OCI-LY7 (cell line): ENCODE data around the gene MCM7. TPM values are rescaled to one million over a fixed set of nuclear protein-coding genes. Genes with fewer than 3 reads are reported as not detected.

ENCODE experiments used
- BruUV-seq: library from RNA; stranded (reverse); fragments of 400-500 nt; replicated peaks from 2 replicates; lab custom pipeline; 2021; lab: Mats Ljungman, UMichigan
- CTCF ChIA-PET: fragments of 300-600 bp; sonication (Branson Sonifier 250); formaldehyde crosslinking; loops from one replicate; lab custom pipeline; 2022; ENCODE audit warnings: antibody characterized with exemption; ENCODE audit not compliant: unreplicated experiment; lab: Charles Lee
- POLR2A ChIA-PET: fragments of 300-600 bp; sonication (Branson Sonifier 250); formaldehyde crosslinking; loops from one replicate; lab custom pipeline; 2022; ENCODE audit warnings: antibody characterized with exemption; lab: Charles Lee
- DNase-seq: peaks from one replicate; pipeline ENCODE4 v3.0.0-alpha.2; 2015; ENCODE audit warnings: low spot score
- H2AFZ ChIP-seq: fragments of 200-600 bp; sonication (generic), shearing (Covaris generic); 2 replicates; pipeline ENCODE4 v1.6.1; 2014; ENCODE audit warnings: mild to moderate bottlenecking, antibody characterized with exemption, low read length, moderate library complexity
- H3K27ac ChIP-seq: fragments of 200-600 bp; sonication (generic); 2 replicates; pipeline ENCODE4 v1.5.1; 2014; ENCODE audit warnings: mixed run types, low read depth, mild to moderate bottlenecking, moderate library complexity, low read length, inconsistent platforms; ENCODE audit not compliant: poor library complexity, severe bottlenecking
- H3K36me3 ChIP-seq: fragments of 200-600 bp; sonication (generic); 2 replicates; pipeline ENCODE4 v1.6.1; 2014; ENCODE audit warnings: mild to moderate bottlenecking, antibody characterized with exemption, low read length, moderate library complexity, mixed read lengths; ENCODE audit not compliant: insufficient read depth
- H3K4me1 ChIP-seq: fragments of 200-600 bp; sonication (generic); 2 replicates; pipeline ENCODE4 v1.5.1; 2014; ENCODE audit warnings: mild to moderate bottlenecking, low read length; ENCODE audit not compliant: insufficient read depth, poor library complexity, severe bottlenecking
- H3K4me2 ChIP-seq: fragments of 200-600 bp; sonication (generic); 2 replicates; pipeline ENCODE4 v1.6.1; 2014; ENCODE audit warnings: mild to moderate bottlenecking, low read length
- H3K4me3 ChIP-seq: fragments of 200-600 bp; sonication (generic); 2 replicates; pipeline ENCODE4 v1.5.1; 2014; ENCODE audit warnings: mild to moderate bottlenecking, low read depth, low read length; ENCODE audit not compliant: poor library complexity, severe bottlenecking
- H3K79me2 ChIP-seq: fragments of 200-600 bp; sonication (generic); 2 replicates; pipeline ENCODE4 v1.6.1; 2016; ENCODE audit warnings: low read depth, mild to moderate bottlenecking, low read length, moderate library complexity, mixed read lengths; ENCODE audit not compliant: insufficient read depth
- H3K9me2 ChIP-seq: fragments of 200-600 bp; sonication (generic); 2 replicates; pipeline ENCODE4 v1.6.1; 2016; ENCODE audit warnings: mild to moderate bottlenecking, low read length, mixed read lengths; ENCODE audit not compliant: insufficient read depth
- H3K9me3 ChIP-seq: fragments of 200-600 bp; sonication (generic); 2 replicates; pipeline ENCODE4 v1.6.1; 2014; ENCODE audit warnings: mild to moderate bottlenecking, mixed run types, low read length, mixed read lengths
- H4K20me1 ChIP-seq: fragments of 200-600 bp; sonication (generic); 2 replicates; pipeline ENCODE4 v1.6.1; 2014; ENCODE audit warnings: mild to moderate bottlenecking, antibody characterized with exemption, low read length, moderate library complexity, mixed read lengths; ENCODE audit not compliant: insufficient read depth
- CTCF ChIP-seq: fragments of 200-600 bp; sonication (generic); conservative IDR thresholded peaks from 2 replicates; pipeline ENCODE4 v1.5.1; 2014; ENCODE audit warnings: mild to moderate bottlenecking, antibody characterized with exemption, low read length, moderate library complexity, mixed read lengths
- EZH2phosphoT487 ChIP-seq: fragments of 200-600 bp; sonication (generic); IDR thresholded peaks from 2 replicates; pipeline ENCODE4 v1.6.1; 2018; ENCODE audit warnings: low read depth, borderline replicate concordance, mild to moderate bottlenecking, mixed run types, antibody characterized with exemption, low read length, moderate library complexity, mixed read lengths
- intact Hi-C: fragments of 100-400 bp; cut with micrococcal nuclease; formaldehyde crosslinking; loops from one replicate; pipeline ENCODE4 v1.10.0; 2022; ENCODE audit not compliant: unreplicated experiment
- microRNA-seq: library from miRNA; unstranded; fragments of <30 nt; microRNA quantifications from one replicate; pipeline ENCODE4 v1.2.0, GENCODE V29; 2022; ENCODE audit warnings: borderline replicate concordance
- small RNA-seq: library from RNA; depleted of rRNA; stranded (forward); fragments of <200 nt; gene quantifications from one replicate; pipeline ENCODE3, GENCODE V24; 2014
- total RNA-seq, 2 experiments: library from RNA; depleted of rRNA in 1 of 2; stranded (reverse); fragments of >200 nt in 1 of 2; shearing (Covaris generic) in 1 of 2; gene quantifications; 2 replicates each; pipeline ENCODE4 v1.2.3, GENCODE V29; 2014 to 2022

The MCM7 gene
- total RNA-seq, 2 experiments from 2014 or later: 423 to 424 TPM

GRCh38 chr7:100044718-100045117 lies 56.5 kb downstream of the MCM7 start:
- Histone ChIP-seq H3K36me3 (no peaks in the 10 kb centered on the region), H3K4me1 (peaks cover 27% of the 10 kb centered on the region), H4K20me1 (no peaks in the 10 kb centered on the region), H3K27ac (no peak overlapping the region), H3K9me2 (no peaks in the 10 kb centered on the region), H2AFZ (peak overlapping the region; percentile 44; the same call in 1 of the 2 replicates), H3K9me3 (no peaks in the 10 kb centered on the region), H3K4me2 (peak overlapping the region; percentile 30; the same call in 1 of the 2 replicates), H3K4me3 (no peak overlapping the region), H3K79me2 (no peaks in the 10 kb centered on the region)
- DNase-seq: peak; percentile 62
- TF ChIP-seq CTCF: peak; percentile 51
- TF ChIP-seq EZH2phosphoT487: no peak
- POLR2A ChIA-PET: no interaction called here
- BruUV-seq: no TSS peak
- intact Hi-C loops: no loop called here
- CTCF ChIA-PET: no interaction called here

Small RNA genes lying within 50 kb of the gene (microRNA-seq; reads per million reads assigned to microRNA genes)
- gene MIR106B: 7,725 reads per million, percentile 93 among the genes with 10 or more reads in this experiment
- 1,409 reads per million, percentile 83 among the genes with 10 or more reads in this experiment for gene MIR25
- 13,196 reads per million, percentile 96 among the genes with 10 or more reads in this experiment for gene MIR93

Small RNA genes lying within 50 kb of the gene (small RNA-seq; reads per million reads assigned to genes)
- gene MIR106B (8.9 reads per million, percentile 95 among the genes with 10 or more reads in this experiment), gene MIR25 (42.9 reads per million, percentile 98 among the genes with 10 or more reads in this experiment), gene MIR93 (9.3 reads per million, percentile 95 among the genes with 10 or more reads in this experiment)

Other genes starting within 250 kb of the MCM7 start
- not detected in 2 replicates for gene OR2AE1, start 224.4 kb downstream of the MCM7 start, total RNA-seq (2014; rRNA removed; shearing (Covaris generic))
- gene OR2AE1, start 224.4 kb downstream of the MCM7 start, total RNA-seq (2022): not detected in 2 replicates
- 7.5 and 12.8 TPM in 2 replicates for gene TRIM4, start 181.9 kb downstream of the MCM7 start, total RNA-seq (2014; rRNA removed; shearing (Covaris generic))
- gene TRIM4, start 181.9 kb downstream of the MCM7 start, total RNA-seq (2022): 22.3 and 22.5 TPM in 2 replicates
- gene GJC3, start 171.8 kb downstream of the MCM7 start, total RNA-seq (2014; rRNA removed; shearing (Covaris generic)): not detected in 2 replicates
- gene GJC3, start 171.8 kb downstream of the MCM7 start, total RNA-seq (2022): not detected in 2 replicates
- 0.60 and 2.1 TPM in 2 replicates for gene AZGP1, start 125.4 kb downstream of the MCM7 start, total RNA-seq (2014; rRNA removed; shearing (Covaris generic))
- gene AZGP1, start 125.4 kb downstream of the MCM7 start, total RNA-seq (2022): 0.44 and 0.89 TPM in 2 replicates
- 20.2 and 21.4 TPM in 2 replicates for gene ZKSCAN1, start 85.8 kb downstream of the MCM7 start, total RNA-seq (2014; rRNA removed; shearing (Covaris generic))
- gene ZKSCAN1, start 85.8 kb downstream of the MCM7 start, total RNA-seq (2022): 48.1 and 55.4 TPM in 2 replicates
- gene ZSCAN21, start 51.6 kb downstream of the MCM7 start, total RNA-seq (2014; rRNA removed; shearing (Covaris generic)): 5.6 and 9.7 TPM in 2 replicates
- 7.3 and 7.5 TPM in 2 replicates for gene ZSCAN21, start 51.6 kb downstream of the MCM7 start, total RNA-seq (2022)
- 19.8 and 21.8 TPM in 2 replicates for gene ZNF3, start 19.7 kb downstream of the MCM7 start, total RNA-seq (2014; rRNA removed; shearing (Covaris generic))
- 23.7 and 24.4 TPM in 2 replicates for gene ZNF3, start 19.7 kb downstream of the MCM7 start, total RNA-seq (2022)
- 57.6 and 60.5 TPM in 2 replicates for gene COPS6, start 12.4 kb downstream of the MCM7 start, total RNA-seq (2014; rRNA removed; shearing (Covaris generic))
- gene COPS6, start 12.4 kb downstream of the MCM7 start, total RNA-seq (2022): 93.3 and 96.0 TPM in 2 replicates
- gene AP4M1, start 246 bp upstream of the MCM7 start, total RNA-seq (2014; rRNA removed; shearing (Covaris generic)): 14.1 and 25.0 TPM in 2 replicates
- gene AP4M1, start 246 bp upstream of the MCM7 start, total RNA-seq (2022): 29.3 and 33.8 TPM in 2 replicates
- 28.0 and 35.4 TPM in 2 replicates for gene TAF6, start 18.0 kb upstream of the MCM7 start, total RNA-seq (2014; rRNA removed; shearing (Covaris generic))
- 71.0 and 76.5 TPM in 2 replicates for gene TAF6, start 18.0 kb upstream of the MCM7 start, total RNA-seq (2022)
- 20.9 and 24.5 TPM in 2 replicates for gene CNPY4, start 18.2 kb upstream of the MCM7 start, total RNA-seq (2014; rRNA removed; shearing (Covaris generic))
- 25.8 and 26.7 TPM in 2 replicates for gene CNPY4, start 18.2 kb upstream of the MCM7 start, total RNA-seq (2022)
- 4.4 and 4.8 TPM in 2 replicates for gene MBLAC1, start 25.6 kb upstream of the MCM7 start, total RNA-seq (2014; rRNA removed; shearing (Covaris generic))
- gene MBLAC1, start 25.6 kb upstream of the MCM7 start, total RNA-seq (2022): 3.7 and 4.5 TPM in 2 replicates
- gene LAMTOR4, start 47.5 kb upstream of the MCM7 start, total RNA-seq (2014; rRNA removed; shearing (Covaris generic)): 243 and 263 TPM in 2 replicates
- gene LAMTOR4, start 47.5 kb upstream of the MCM7 start, total RNA-seq (2022): 207 and 237 TPM in 2 replicates
- 30.6 and 38.8 TPM in 2 replicates for gene TRAPPC14, start 57.3 kb upstream of the MCM7 start, total RNA-seq (2014; rRNA removed; shearing (Covaris generic))
- 41.6 and 49.9 TPM in 2 replicates for gene TRAPPC14, start 57.3 kb upstream of the MCM7 start, total RNA-seq (2022)
- gene GAL3ST4, start 67.2 kb upstream of the MCM7 start, total RNA-seq (2014; rRNA removed; shearing (Covaris generic)): 3.9 and 4.6 TPM in 2 replicates
- gene GAL3ST4, start 67.2 kb upstream of the MCM7 start, total RNA-seq (2022): 5.2 and 6.1 TPM in 2 replicates
- gene GPC2, start 76.0 kb upstream of the MCM7 start, total RNA-seq (2014; rRNA removed; shearing (Covaris generic)): 20.2 and 33.2 TPM in 2 replicates
- gene GPC2, start 76.0 kb upstream of the MCM7 start, total RNA-seq (2022): 23.2 and 31.7 TPM in 2 replicates
- gene STAG3, start 76.5 kb upstream of the MCM7 start, total RNA-seq (2014; rRNA removed; shearing (Covaris generic)): 56.1 and 82.8 TPM in 2 replicates
- gene STAG3, start 76.5 kb upstream of the MCM7 start, total RNA-seq (2022): 70.2 and 79.2 TPM in 2 replicates
- 61.5 and 83.3 TPM in 2 replicates for gene PVRIG, start 118.6 kb upstream of the MCM7 start, total RNA-seq (2014; rRNA removed; shearing (Covaris generic))
- 86.6 and 99.4 TPM in 2 replicates for gene PVRIG, start 118.6 kb upstream of the MCM7 start, total RNA-seq (2022)
- gene SPDYE3, start 206.3 kb upstream of the MCM7 start, total RNA-seq (2014; rRNA removed; shearing (Covaris generic)): not detected in 2 replicates
- gene SPDYE3, start 206.3 kb upstream of the MCM7 start, total RNA-seq (2022): not detected in 2 replicates